Germinal center (tissue), 1 donor: ENCODE measurements around the gene TEKTIP1.
"Not testable (repeated sequence)": the region's sequence is repeated elsewhere in the genome, so short reads cannot be mapped to it uniquely, and the experiment has no call there.

Source experiments
- DNase-seq: peaks from one replicate; pipeline ENCODE4 v3.0.0; 2012; ENCODE audit warnings: mixed read lengths, low spot score

Gene TEKTIP1

DNA sequence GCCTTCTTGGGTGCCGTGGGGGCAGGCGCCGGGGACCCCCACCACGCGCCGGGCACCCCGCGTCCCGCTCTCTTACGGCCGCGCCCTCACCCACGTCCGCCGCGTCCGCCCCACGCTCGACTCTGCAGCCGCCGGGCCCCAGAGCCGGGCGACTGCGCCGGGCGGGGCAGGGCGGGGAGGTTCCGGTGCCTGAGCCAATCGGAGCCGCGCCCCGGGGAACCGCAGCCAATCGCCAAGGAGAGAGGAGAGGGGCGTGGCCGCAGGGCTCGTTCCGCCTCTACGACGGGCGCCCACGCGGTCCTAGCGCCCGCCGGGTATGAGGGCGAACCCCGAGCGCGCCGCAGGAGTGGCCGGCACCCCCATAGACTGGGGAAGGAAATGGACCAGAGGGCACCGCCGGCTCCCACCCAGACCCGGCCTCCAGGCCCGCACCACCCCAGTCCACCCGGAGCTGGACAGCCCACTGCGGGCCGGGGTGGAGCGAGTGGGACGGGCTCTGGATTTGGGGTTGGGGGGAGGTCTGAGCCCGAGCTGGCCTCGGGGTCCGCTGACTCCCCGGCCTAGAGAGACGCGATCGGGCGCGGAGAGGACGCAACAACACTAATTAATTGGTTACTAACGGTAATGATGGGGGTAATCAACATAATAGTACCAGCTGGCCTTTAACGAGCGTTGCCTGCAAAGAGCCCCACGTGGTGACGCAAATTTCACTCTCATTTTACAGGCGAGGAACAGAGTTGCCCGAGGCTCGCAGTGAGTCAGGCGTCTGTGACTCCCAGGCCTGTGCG is 18.7 kb downstream of the TEKTIP1 start, which contains the start of gene MFSD12:
Gene MFSD12, minus strand, starts transcription at position 126 of the 788 bp plus-strand sequence. CDS start 183 bp downstream, outside the sequence.
- DNase-seq = peak; percentile 100

DNA sequence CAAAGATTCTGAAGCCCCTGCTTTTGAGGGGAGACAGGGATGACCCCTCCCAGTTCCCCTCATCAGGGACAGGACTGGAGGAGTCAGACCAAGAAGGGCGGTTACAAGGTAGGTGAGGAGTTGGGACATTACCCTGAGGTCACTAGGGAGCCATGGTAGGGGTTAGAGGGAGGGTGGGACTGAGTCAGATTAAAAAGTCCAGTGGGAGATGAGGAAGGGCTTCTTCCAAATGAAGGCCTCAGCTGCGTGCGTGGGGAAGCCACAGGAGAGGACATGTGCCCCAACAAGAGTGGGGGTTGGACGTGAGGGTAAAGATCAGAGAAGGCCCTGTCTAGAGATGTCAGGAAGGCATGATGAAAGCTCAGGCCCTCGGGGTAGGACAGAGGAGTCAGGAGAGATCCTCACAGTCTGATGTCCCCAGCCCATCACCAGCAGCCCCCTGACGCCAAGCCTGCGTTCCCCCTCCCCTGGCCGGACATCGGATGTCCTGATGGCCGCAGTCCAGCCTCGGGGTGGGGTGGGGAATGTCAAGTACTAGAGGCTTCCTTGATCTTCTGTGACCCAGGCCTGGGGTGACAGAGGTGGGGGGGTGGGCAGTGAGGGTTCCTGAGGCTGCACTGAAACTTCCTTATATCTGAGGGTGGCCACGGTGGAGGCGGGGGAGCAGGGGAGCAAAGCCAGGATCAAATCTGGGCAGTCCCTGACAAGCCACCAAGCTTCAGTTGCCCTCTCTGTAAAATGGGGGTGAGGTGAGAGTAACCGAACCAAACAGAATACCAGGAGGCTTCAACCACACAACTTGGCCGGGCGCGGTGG is 24.9 kb downstream of the TEKTIP1 start:
- no peak for DNase-seq

DNA sequence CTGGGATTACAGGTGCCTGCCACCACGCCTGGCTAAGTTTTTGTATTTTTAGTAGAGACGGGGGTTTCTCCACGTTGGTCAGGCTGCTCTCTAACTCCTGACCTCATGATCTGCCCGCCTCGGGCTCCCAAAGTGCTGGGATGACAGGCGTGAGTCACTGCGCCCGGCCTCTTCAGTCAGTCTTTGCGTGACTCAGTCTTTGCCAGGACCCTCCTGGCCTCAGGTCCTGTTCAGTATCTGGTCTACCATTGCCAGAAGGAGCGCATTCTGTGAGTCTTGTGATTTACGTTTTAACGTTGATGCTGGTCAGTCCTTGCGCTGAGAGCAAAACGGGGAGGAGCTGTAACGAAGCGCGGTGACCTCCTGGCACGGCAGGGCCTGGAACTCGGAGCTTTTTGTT is 26.2 kb downstream of the TEKTIP1 start:
- DNase-seq = no peak

DNA sequence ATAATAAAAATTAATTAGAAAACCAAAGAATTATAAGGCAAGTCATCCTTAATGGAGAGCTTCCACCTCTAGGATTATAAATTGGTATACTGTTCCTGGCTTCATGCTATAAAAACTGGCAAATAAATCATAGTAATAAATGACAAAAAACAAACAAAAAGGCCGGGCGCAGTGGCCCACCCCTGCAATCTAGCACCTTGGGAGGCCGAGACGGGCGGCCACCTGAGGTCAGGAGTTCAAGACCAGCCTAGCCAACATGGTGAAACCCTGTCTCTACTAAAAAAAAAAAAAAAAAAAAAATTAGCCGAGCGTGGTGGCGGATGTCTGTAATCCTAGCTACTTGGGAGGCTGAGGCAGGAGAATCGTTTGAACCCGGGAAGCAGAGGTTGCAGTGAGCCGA is 31.1 kb downstream of the TEKTIP1 start:
- not testable (repeated sequence) for DNase-seq

DNA sequence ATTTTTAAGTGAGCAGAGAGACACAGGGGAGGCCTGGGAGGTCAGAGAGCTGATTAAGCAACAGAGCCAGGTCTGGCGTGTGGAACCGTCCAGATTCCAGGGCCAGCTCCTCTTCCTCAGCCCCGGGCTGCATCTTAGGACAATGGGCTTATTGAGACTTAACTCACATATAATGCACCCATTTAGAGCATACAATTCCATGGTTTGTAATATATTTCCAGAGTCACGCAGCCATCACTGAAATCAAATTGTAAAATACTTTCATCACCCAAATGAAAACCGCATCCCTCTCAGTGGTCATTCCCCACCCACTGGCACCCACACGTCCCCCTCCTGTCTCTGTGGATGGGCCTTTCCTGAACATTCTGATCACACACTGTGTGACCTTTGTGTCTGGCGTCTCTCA is 31.6 kb downstream of the TEKTIP1 start:
- no peak for DNase-seq

DNA sequence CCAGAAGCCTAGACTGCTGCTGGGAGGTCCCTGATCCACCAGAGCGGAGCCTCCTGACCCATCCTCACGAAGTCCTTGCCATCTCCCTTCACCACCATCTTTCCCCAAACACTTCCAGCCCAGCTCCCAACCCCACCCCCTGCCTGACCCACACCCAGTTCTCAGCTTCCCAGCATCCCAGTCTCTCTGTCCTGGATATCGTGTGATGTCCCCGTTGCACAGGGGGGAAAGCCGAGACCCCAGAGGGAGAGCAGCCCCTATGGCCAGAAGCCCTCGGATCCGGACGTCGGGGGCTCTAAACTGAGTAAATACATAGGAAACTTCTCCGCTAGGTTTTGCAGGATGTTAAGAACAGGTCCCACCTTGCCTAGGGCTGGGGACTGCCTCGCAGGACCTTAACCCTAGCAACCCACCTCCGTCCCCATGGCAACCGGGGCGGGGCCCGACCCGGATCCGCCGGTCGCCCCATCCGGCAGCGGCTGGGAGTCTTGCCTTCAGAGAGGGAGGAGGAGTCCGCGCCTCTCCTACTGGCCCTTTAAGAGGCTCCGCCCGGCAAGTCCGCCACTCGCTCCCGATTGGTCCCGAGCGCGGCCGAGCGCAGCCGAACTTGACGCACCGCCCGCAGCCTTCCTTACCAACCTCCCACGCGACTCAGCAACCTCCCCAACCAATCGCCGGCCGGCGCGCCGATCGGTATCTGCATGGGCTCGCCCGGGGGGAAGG is 33.3 kb downstream of the TEKTIP1 start:
- DNase-seq = peak; percentile 98

DNA sequence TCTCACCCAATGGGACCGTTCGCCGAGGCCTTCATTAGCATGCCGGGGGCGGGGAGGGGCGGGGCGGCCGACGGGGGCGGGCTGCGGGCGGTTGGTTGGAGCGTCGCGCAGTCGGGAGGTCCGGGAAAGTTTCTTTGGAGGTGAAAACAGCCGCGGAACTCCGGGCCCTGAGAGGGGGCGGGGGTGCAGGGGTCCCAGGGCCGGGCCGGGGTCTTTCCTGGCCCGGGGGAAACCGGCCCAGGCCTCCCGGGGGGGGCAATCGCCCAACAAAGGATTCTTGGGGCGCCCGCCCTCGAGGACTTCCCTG is 33.8 kb downstream of the TEKTIP1 start, which contains the start of gene HMG20B:
Gene HMG20B, plus strand, starts transcription at position 90 of the 307 bp plus-strand sequence. CDS start 366 bp downstream, outside the sequence.
- DNase-seq = no peak

DNA sequence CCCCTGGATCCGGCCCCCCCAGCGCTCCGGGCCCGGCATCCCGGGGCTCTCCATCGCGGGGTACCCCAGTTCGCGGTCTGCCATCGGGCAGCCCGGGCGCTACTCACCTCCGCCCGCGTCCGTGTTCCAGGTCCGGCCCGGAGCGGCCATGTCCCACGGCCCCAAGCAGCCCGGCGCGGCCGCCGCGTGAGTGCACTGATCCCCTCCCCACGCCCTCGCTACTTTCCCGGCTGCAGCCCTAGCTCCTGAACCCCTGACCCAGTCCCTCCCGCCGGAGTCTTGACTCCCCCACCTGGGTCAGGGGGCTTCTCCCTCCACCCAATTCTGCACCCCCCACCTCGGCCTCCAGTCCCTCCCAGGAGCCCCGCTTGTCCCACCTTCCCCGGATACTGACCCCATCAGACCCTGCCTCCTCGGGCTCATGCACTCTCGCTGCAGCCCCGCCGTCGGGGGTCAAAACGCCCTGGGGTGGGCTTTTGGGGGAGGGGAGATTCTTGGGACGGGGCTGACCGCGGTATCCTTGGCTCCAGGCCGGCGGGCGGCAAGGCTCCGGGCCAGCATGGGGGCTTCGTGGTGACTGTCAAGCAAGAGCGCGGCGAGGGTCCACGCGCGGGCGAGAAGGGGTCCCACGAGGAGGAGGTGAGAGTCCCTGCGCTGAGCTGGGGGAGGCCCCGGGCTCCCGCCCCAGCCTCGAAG is 34.3 kb downstream of the TEKTIP1 start:
- DNase-seq = no peak

DNA sequence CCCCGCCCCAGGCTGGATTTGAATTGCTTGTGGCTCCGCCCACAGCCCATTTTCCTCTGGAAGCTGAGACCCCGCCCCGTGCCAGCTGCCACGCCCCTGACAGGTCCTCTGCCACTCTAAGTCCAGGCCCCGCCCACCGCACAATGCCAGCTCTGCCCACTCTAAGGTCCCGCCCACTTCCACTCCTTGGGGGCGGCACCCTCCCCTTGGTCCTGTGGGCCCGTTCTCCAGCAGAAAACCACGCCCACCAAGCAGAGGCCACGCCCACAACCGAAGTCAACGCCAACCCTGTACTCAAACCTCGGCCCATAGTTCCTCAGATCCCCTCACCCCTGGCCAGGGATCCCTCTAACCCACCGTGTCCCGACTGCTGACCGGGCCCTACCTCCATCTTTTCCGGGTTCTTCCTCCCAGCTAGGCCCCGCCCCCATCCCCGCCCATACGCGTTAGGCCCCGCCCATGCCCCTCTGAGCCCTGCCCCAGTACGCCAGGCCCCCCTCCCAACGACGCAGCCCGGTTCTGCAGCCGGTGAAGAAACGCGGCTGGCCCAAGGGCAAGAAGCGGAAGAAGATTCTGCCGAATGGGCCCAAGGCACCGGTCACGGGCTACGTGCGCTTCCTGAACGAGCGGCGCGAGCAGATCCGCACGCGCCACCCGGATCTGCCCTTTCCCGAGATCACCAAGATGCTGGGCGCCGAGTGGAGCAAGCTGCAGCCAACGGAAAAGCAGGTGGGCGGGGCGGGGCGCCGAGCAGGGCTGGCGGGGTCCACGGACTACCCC is 35.1 kb downstream of the TEKTIP1 start:
- DNase-seq = peak; percentile 91

DNA sequence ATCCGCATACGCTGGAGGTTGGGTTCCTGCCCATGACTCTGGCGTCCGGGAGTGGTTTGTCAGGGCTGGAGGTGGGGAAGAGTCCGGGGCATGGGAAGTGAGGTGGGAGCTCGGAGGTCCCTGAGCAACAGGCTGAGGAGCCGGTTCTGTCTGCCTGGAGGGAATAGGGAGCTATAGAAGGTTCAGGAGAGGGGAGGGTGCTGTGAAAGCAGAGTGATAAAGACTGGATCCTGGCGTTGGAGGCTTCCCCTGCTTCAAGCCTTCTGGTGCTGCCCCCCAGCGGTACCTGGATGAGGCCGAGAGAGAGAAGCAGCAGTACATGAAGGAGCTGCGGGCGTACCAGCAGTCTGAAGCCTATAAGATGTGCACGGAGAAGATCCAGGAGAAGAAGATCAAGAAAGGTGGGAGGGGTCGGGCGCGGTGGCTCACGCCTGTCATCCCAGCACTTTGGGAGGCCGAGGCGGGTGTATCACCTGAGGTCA is 36.3 kb downstream of the TEKTIP1 start:
- DNase-seq = no peak

DNA sequence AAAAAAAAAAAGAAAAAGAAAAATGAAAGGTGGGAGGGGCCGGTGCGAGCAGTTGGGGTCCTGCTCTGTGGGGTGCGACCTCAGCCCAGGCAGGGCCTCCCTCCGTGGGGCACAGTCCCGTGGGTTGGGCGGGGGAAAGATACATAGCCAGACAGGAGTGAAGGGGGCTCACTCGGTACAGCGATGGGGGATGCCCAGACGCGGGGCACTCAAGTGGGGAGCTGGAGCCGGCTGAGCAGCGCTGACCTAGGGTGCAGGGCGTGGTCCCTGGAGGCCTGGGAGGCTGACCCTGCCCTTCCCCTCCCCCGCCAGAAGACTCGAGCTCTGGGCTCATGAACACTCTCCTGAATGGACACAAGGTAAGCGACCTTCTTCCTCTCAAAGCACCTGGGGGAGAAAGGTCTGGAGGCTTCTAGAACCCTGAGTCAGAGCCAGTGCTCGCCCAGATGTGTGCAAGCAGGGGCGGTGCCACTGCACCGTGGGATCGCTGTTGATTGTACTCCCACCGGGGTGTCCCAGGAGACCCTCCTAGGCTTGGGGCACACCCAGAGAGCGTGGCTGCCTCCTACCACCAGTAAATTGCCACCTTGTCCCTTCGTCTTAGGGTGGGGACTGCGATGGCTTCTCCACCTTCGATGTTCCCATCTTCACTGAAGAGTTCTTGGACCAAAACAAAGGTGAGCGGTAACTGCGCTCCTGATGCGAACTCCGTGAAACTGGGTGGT is 37.1 kb downstream of the TEKTIP1 start:
- no peak for DNase-seq

DNA sequence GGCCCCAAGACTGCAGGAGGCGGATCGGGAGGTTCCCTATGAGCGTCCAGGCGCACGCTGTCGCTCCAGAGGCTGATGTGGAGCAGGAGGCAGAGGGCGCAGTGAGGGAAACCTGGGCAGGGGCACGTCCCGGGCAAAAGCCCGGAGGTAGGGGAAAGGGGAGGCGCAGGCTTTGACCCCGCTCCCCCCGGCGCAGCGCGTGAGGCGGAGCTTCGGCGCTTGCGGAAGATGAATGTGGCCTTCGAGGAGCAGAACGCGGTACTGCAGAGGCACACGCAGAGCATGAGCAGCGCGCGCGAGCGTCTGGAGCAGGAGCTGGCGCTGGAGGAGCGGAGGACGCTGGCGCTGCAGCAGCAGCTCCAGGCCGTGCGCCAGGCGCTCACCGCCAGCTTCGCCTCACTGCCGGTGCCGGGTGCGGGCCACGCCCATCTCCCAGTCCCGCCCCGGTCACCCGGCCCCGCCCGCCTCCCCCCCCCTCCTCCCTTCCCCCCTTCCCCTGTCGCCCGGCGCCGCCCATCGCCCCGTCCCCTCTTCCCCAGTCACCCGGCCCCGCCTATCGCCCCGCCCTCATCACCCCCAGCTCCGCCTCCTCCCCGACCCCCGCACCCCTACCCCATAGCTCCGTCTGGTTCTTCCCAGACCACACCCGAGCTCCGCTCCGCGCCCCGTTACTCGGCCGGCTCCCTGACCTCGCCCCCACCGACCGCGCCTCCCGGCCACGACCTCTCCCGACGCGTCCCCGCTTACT is 37.9 kb downstream of the TEKTIP1 start:
- DNase-seq = no peak

DNA sequence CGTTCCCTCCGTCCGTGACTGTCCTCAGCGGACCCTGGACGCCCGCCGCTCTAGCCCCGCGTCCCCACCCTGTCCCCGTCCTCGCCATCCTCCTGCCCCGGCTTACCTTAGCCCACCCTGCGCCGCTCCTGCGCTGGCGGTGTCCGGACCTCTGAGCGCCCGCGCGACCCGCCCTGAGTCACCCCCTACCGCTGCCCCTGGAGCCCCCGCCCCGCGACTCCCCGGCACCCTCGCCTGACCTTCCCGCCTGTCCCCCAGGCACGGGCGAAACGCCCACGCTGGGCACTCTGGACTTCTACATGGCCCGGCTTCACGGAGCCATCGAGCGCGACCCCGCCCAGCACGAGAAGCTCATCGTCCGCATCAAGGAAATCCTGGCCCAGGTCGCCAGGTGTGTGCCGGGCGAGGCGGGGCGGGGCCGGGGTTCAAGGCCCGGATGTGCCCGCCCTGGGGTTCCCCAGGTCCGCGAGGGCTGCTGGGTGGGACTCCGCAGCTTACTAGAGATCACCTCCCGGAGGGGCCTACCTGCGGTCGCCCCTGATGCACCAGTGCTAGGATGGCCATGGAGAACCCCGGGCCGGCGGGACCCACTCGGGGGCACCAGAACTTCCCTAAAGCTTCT is 38.9 kb downstream of the TEKTIP1 start:
- no peak for DNase-seq

DNA sequence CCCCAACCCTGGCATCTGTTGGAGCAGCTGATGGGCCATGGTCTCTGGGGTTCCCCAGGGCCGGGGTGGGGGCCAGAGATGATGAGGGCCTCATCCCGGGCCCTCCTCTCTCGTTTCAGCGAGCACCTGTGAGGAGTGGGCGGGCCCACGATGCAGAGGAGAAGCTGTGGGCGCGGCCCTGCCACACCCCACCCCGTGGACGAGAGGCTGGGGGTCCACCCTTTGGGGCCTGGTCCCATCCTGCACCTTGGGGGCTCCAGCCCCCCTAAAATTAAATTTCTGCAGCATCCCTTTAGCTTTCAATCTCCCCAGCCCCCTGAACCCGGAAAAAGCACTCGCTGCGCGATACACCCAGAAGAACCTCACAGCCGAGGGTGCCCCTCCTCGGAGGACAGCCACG is 39.4 kb downstream of the TEKTIP1 start:
- DNase-seq = no peak

DNA sequence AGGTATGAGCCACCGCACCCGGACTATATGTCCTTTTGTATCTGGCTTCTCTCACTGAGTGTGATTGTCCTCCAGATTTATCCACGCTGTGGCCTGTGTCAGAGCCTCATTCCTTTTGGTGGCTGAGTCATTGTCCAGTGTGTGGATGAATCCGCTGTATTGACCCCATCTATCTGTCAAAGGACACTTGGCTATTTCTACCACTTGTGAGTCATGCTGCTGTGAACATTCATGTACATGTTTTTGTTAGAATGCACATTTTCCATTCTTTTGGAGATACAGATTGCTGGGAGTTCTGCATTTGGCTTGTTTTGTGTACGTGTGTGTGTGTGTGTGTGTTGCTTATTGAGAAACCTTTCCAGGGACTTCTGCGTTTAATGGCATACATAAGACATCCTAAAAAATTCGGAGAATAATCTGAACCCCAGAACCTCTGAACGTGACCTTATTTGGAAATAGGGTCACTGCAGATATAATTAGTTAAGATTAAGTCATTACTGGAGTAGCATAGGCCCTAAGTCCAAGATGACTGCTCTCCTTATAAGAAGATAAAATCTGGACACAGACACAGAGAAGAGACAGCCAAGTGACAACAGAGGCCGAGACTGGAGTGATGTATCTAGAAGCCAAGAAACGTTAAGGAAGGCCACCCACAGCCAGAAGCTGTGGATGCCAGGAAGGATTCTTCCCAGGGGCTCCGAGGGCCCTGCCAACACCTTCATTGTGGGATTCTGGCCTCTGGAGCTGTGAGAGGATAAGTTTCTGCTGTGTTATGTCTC is 41.4 kb downstream of the TEKTIP1 start:
- DNase-seq = no peak

DNA sequence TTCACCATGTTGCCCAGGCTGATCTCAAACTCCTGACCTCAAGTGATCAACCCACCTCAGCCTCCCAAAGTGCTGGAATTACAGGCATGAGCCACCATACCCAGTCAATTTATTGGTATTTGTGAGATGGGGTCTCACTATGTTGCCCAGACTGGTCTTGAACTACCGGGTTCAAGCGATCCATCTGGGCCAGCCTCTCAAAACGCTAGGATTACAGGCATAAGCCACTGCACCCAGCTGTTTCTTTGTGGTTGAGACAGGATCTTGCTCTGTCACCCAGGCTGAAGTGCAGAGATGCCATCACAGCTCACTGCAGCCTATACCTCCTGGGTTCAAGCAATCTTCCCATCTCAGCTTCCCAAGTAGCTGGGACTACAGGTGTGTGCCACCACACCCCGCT is 42.8 kb downstream of the TEKTIP1 start:
- not testable (repeated sequence) for DNase-seq

DNA sequence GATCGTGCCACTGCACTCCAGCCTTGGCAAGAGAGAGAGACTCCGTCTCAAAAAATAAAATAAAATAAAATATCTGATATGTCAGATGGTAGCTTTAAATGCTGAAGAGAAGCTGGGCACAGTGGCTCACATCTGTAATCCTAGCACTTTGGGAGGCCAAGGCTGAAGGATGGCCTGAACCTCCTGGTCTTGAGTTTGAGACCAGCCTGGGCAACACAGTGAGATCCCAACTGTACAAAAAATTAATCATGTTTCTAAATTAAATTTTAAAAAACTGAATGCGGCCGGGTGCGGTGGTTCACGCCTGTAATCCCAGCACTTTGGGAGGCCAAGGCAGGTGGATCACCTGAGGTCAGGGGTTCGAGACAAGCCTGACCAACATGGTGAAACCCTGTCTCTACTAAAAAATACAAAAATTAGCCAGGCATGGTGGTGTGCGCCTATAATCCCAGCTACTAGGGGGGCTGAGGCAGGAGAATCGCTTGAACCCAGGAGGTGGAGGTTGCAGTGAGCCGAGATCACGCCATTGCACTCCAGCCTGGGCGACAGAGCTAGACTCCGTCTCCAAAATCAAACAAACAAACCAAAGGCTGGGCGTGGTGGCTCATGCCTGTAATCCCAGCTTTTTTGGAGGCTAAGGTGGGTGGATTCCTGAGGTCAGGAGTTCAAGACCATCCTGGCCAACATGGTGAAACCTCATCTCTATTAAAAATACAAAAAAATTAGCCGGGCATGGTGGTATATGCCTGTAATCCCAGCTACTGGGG is 45.2 kb downstream of the TEKTIP1 start:
- not testable (repeated sequence) for DNase-seq
